HL-60 (cell line): ENCODE results near the gene SNX5.

Experiments
- DNase-seq, 2 experiments: peaks; one replicate each; pipeline ENCODE4 v3.0.0-alpha.2; 2010 to 2020; ENCODE audit warnings: low read depth in 1 of 2, low spot score in 1 of 2
- H3K27ac ChIP-seq: fragments of 250-450 bp; sonication (Bioruptor Pico); replicated peaks from 2 replicates; pipeline ENCODE4 v1.5.1; 2020; ENCODE audit warnings: mild to moderate bottlenecking, moderate library complexity
- H3K27me3 ChIP-seq: fragments of 250-450 bp; sonication (Bioruptor Pico); 2 replicates; pipeline ENCODE4 v1.5.1; 2021; ENCODE audit warnings: mild to moderate bottlenecking, moderate library complexity; ENCODE audit not compliant: insufficient read depth, poor library complexity, severe bottlenecking
- H3K4me3 ChIP-seq: replicated peaks from 2 replicates; pipeline ENCODE4 v1.5.1; 2011; ENCODE audit warnings: mild to moderate bottlenecking, control low read depth, low read length; ENCODE audit not compliant: insufficient read depth
- GABPA ChIP-seq: IDR thresholded peaks from 2 replicates; pipeline ENCODE4 v1.6.1; 2012; ENCODE audit warnings: low read depth
- POLR2AphosphoS5 ChIP-seq: IDR thresholded peaks from 2 replicates; pipeline ENCODE4 v1.6.1; 2012; ENCODE audit warnings: low read depth
- REST ChIP-seq: IDR thresholded peaks from 2 replicates; pipeline ENCODE4 v1.6.1; 2012; ENCODE audit warnings: low read depth; ENCODE audit not compliant: insufficient replicate concordance
- SPI1 ChIP-seq: IDR thresholded peaks from 2 replicates; pipeline ENCODE4 v1.6.1; 2012; ENCODE audit warnings: low read depth, mild to moderate bottlenecking, borderline replicate concordance
- TF ChIP-seq, protein P1 (sequence below): IDR thresholded peaks from one replicate; pipeline ENCODE4 v1.5.1; 2011; ENCODE audit warnings: low read length, control low read depth, inconsistent platforms; ENCODE audit not compliant: insufficient read depth

Gene SNX5

GRCh38 chr20:17912916-17913315 is 55.7 kb downstream of the SNX5 start:
- H3K4me3 ChIP-seq = no peak overlapping the region
- no peak for DNase-seq
- no peak overlapping the region for H3K27ac ChIP-seq
- H3K27me3 ChIP-seq = no peaks in the 10 kb centered on the region
- TF ChIP-seq REST (no peak), POLR2AphosphoS5 (no peak), SPI1 (no peak), GABPA (no peak)
- TF ChIP-seq, protein P1, sequence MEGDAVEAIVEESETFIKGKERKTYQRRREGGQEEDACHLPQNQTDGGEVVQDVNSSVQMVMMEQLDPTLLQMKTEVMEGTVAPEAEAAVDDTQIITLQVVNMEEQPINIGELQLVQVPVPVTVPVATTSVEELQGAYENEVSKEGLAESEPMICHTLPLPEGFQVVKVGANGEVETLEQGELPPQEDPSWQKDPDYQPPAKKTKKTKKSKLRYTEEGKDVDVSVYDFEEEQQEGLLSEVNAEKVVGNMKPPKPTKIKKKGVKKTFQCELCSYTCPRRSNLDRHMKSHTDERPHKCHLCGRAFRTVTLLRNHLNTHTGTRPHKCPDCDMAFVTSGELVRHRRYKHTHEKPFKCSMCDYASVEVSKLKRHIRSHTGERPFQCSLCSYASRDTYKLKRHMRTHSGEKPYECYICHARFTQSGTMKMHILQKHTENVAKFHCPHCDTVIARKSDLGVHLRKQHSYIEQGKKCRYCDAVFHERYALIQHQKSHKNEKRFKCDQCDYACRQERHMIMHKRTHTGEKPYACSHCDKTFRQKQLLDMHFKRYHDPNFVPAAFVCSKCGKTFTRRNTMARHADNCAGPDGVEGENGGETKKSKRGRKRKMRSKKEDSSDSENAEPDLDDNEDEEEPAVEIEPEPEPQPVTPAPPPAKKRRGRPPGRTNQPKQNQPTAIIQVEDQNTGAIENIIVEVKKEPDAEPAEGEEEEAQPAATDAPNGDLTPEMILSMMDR = no peak

GRCh38 chr20:17911927-17912326 is 56.7 kb downstream of the SNX5 start:
- TF ChIP-seq POLR2AphosphoS5 (no peak), GABPA (no peak), SPI1 (no peak), REST (no peak)
- TF ChIP-seq, protein P1 = no peak
- Histone ChIP-seq H3K4me3 (no peak overlapping the region), H3K27me3 (no peaks in the 10 kb centered on the region), H3K27ac (no peak overlapping the region)
- no peak for DNase-seq

DNA sequence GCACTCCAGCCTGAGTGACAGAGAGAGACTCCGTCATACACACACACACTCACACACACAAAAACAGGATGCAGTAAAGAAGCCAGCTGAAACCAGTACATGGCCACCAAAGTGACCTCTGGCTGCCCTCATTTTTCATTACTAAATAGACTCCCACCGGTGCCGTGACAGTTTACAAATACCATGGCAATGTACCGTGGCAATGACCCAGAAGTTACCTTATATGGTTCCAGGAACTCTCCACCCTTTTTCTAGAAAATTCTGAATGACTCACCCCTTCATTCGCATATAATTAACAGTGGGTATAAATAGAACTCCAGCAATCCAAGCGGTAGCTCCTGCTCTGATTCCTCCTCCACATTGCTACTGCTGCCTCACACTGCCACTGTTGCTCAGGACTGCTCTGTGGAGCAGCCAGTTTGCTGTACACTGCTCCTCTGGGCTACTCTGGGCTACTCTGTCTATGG is 57.7 kb downstream of the SNX5 start:
- no peak for DNase-seq
- no peak overlapping the region for H3K4me3 ChIP-seq

DNA sequence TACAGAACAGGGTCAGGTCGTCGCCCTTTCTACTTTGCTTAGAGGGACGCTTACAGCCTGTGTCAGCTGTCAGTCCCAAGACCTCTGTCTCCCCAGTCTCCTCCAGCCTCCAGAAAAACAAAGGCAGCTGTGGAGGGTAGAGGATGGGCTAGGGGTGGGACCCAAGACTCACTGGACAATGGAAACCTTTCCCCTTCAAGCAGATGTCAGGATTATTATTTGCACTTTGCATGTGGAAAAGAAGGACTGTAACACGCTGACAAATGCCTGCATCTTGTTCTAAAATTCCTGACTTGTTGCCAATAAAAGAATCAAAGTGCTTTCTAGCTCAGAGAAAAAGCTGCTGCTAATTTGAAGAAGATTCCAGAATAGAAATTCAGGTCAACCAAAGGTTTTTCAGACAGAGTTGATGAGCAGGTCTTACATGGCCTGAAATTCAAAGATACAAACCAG is 58.7 kb downstream of the SNX5 start:
- no peaks in the 10 kb centered on the region for H3K27me3 ChIP-seq
- H3K27ac ChIP-seq = no peak overlapping the region
- TF ChIP-seq GABPA (no peak), SPI1 (no peak), REST (no peak), POLR2AphosphoS5 (no peak)
- TF ChIP-seq, protein P1 = no peak
- H3K4me3 ChIP-seq = no peak overlapping the region
- DNase-seq = no peak

More for the DNA sequence above, 57.7 kb downstream of the SNX5 start:
- no peak for TF ChIP-seq POLR2AphosphoS5
- Histone ChIP-seq H3K27me3 (no peaks in the 10 kb centered on the region), H3K27ac (no peak overlapping the region)
